ENCODE data around the gene IRF9. TPM values are rescaled to one million over a fixed set of nuclear protein-coding genes. Genes with fewer than 3 reads are reported as not detected.

IRF9 gene
- total and polyA plus RNA-seq, 2 of the 13 experiments (the other 11 are each of a cell fraction or from before 2014, with no cell fraction given): 14.9 to 49.7 TPM

DNA sequence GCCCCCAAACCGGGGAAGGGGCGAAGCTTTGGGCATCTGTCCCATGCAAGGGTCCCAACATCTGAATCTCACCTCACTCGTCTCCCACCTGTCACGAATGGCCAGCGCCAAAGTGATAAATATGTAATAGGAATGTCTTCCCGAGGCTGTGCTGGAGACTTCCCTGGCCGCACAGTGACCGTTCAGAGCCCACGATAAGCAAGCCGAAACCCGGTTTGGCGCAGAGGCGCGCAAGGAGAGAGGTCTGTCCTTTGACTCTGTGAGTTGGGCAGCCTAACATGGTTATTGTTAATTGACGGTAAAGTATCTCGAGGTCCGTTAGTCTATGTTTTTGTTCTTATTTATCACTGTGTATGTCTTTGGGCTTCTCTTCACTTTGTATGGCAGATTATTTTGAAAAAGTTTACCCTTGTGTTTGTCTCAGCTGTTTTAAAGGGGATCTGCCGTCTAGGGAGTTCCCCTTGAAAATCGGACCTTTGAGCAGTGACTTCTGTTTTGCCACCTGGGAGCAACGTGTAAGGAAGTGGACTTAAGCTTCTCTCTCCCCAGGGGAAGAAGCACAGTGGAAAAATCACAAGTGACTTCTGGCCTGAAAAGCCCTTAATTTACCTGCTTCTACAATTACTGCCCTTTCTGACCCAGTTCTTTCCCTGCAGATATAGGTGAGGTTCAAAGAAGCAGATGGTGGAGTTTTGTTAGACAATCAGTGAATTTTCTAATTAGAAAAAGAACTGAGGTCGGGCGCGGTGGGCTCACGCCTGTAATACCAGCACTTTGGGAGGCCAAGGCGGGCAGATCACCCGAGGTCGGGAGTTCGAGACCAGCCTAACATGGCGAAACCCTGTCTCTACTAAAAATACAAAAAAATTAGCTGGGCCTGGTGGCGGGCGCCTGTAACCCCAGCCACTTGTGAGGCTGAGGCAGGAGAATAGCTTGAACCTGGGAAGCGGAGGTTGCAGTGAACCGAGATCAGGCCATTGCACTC is 35.3 kb downstream of the IRF9 start (continued):
- TF ChIP-seq RARG (CRISPR knock-in tag; IDR thresholded peaks at IDR 0.05; ENCODE audit: low read depth) (no peak), ARNT (IDR thresholded peaks at IDR 0.05) (no peak), THYN1 (CRISPR knock-in tag; IDR thresholded peaks at IDR 0.05; ENCODE audit: borderline replicate concordance, low read depth) (no peak), CBX1 (IDR thresholded peaks at IDR 0.05; ENCODE audit: low read depth) (peak; percentile 25), ZNF7 (CRISPR knock-in tag; IDR thresholded peaks at IDR 0.05) (peak; percentile 13; the same call in 1 of the 2 replicates), ZNF430 (CRISPR knock-in tag; IDR thresholded peaks at IDR 0.05) (no peak; the same call in 1 of the 2 replicates), ATAD3A (CRISPR knock-in tag; IDR thresholded peaks at IDR 0.05) (no peak; the same call in none of the 2 replicates), ZFP41 (CRISPR knock-in tag; IDR thresholded peaks at IDR 0.05; ENCODE audit: borderline replicate concordance) (no peak)
- TF ChIP-seq, protein P1, sequence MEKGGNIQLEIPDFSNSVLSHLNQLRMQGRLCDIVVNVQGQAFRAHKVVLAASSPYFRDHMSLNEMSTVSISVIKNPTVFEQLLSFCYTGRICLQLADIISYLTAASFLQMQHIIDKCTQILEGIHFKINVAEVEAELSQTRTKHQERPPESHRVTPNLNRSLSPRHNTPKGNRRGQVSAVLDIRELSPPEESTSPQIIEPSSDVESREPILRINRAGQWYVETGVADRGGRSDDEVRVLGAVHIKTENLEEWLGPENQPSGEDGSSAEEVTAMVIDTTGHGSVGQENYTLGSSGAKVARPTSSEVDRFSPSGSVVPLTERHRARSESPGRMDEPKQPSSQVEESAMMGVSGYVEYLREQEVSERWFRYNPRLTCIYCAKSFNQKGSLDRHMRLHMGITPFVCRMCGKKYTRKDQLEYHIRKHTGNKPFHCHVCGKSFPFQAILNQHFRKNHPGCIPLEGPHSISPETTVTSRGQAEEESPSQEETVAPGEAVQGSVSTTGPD (CRISPR knock-in tag; IDR thresholded peaks at IDR 0.05): 0 out of 2 replicates have a peak, but pooled peaks have one; percentile 68
- TF ChIP-seq, protein P2, sequence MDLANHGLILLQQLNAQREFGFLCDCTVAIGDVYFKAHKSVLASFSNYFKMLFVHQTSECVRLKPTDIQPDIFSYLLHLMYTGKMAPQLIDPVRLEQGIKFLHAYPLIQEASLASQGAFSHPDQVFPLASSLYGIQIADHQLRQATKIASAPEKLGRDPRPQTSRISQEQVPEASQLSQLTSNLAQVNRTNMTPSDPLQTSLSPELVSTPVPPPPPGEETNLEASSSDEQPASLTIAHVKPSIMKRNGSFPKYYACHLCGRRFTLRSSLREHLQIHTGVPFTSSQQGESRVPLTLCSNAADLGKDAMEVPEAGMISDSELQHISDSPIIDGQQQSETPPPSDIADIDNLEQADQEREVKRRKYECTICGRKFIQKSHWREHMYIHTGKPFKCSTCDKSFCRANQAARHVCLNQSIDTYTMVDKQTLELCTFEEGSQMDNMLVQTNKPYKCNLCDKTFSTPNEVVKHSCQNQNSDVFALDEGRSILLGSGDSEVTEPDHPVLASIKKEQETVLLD (CRISPR knock-in tag; IDR thresholded peaks at IDR 0.05; ENCODE audit: low read depth): no peak
- TF ChIP-seq, protein P3, sequence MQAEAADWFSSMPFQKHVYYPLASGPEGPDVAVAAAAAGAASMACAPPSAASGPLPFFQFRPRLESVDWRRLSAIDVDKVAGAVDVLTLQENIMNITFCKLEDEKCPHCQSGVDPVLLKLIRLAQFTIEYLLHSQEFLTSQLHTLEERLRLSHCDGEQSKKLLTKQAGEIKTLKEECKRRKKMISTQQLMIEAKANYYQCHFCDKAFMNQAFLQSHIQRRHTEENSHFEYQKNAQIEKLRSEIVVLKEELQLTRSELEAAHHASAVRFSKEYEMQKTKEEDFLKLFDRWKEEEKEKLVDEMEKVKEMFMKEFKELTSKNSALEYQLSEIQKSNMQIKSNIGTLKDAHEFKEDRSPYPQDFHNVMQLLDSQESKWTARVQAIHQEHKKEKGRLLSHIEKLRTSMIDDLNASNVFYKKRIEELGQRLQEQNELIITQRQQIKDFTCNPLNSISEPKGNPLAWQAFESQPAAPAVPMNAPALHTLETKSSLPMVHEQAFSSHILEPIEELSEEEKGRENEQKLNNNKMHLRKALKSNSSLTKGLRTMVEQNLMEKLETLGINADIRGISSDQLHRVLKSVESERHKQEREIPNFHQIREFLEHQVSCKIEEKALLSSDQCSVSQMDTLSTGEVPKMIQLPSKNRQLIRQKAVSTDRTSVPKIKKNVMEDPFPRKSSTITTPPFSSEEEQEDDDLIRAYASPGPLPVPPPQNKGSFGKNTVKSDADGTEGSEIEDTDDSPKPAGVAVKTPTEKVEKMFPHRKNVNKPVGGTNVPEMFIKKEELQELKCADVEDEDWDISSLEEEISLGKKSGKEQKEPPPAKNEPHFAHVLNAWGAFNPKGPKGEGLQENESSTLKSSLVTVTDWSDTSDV (CRISPR knock-in tag; IDR thresholded peaks at IDR 0.05): 0 out of 2 replicates have a peak, but pooled peaks have one; percentile 19
- TF ChIP-seq, protein P4, sequence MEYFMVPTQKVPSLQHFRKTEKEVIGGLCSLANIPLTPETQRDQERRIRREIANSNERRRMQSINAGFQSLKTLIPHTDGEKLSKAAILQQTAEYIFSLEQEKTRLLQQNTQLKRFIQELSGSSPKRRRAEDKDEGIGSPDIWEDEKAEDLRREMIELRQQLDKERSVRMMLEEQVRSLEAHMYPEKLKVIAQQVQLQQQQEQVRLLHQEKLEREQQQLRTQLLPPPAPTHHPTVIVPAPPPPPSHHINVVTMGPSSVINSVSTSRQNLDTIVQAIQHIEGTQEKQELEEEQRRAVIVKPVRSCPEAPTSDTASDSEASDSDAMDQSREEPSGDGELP (IDR thresholded peaks at IDR 0.05; ENCODE audit: borderline replicate concordance, low read depth): peak; percentile 70
- TF ChIP-seq, protein P5, sequence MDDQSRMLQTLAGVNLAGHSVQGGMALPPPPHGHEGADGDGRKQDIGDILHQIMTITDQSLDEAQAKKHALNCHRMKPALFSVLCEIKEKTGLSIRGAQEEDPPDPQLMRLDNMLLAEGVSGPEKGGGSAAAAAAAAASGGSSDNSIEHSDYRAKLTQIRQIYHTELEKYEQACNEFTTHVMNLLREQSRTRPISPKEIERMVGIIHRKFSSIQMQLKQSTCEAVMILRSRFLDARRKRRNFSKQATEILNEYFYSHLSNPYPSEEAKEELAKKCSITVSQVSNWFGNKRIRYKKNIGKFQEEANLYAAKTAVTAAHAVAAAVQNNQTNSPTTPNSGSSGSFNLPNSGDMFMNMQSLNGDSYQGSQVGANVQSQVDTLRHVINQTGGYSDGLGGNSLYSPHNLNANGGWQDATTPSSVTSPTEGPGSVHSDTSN (CRISPR knock-in tag; IDR thresholded peaks at IDR 0.05; ENCODE audit: borderline replicate concordance): 0 out of 2 replicates have a peak, but pooled peaks have one; percentile 32
- TF ChIP-seq, protein P6, sequence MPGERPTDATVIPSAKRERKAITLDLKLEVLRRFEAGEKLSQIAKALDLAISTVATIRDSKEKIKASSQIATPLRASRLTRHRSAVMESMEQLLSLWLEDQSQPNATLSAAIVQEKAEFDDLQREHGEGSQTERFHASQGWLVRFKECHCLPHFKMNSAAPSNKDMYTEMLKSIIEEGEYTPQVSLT (CRISPR knock-in tag; IDR thresholded peaks at IDR 0.05; ENCODE audit: borderline replicate concordance, low read depth): no peak
- TF ChIP-seq, protein P7, sequence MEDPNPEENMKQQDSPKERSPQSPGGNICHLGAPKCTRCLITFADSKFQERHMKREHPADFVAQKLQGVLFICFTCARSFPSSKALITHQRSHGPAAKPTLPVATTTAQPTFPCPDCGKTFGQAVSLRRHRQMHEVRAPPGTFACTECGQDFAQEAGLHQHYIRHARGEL (CRISPR knock-in tag; IDR thresholded peaks at IDR 0.05): peak; percentile 12; the same call in 1 of the 2 replicates
- TF ChIP-seq, protein P8, sequence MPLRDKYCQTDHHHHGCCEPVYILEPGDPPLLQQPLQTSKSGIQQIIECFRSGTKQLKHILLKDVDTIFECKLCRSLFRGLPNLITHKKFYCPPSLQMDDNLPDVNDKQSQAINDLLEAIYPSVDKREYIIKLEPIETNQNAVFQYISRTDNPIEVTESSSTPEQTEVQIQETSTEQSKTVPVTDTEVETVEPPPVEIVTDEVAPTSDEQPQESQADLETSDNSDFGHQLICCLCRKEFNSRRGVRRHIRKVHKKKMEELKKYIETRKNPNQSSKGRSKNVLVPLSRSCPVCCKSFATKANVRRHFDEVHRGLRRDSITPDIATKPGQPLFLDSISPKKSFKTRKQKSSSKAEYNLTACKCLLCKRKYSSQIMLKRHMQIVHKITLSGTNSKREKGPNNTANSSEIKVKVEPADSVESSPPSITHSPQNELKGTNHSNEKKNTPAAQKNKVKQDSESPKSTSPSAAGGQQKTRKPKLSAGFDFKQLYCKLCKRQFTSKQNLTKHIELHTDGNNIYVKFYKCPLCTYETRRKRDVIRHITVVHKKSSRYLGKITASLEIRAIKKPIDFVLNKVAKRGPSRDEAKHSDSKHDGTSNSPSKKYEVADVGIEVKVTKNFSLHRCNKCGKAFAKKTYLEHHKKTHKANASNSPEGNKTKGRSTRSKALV (CRISPR knock-in tag; IDR thresholded peaks at IDR 0.05): peak; percentile 80; the same call in 1 of the 2 replicates

Measured in HepG2 (cell line).